Right lobe of liver (tissue), 6 donors: Measurements from ENCODE around the gene XDH. TPM values are rescaled to one million over a fixed set of nuclear protein-coding genes. Genes with fewer than 3 reads are reported as not detected.
A peak's percentile ranks its signal among the peaks of the same experiment; 100 is the strongest.

ENCODE experiments used
- ATAC-seq, 4 donors: fragments of 200-7000 bp; cut with Tn5 transposase; one replicate each; pipeline ENCODE4 v1.9.1; 2020; ENCODE audit warnings: mild to moderate bottlenecking in 4 of 4, moderate library complexity in 4 of 4
- DNase-seq, 3 donors: peaks; one replicate each; pipeline ENCODE4 v3.0.0-alpha.2; 2020
- H3K27ac ChIP-seq, 3 donors: fragments of 200-600 bp; one replicate each; pipeline ENCODE4 v1.8.0; 2022
- H3K27me3 ChIP-seq, 2 donors: fragments of 200-600 bp; one replicate each; pipeline ENCODE4 v1.8.0; 2022
- H3K36me3 ChIP-seq, 4 donors: fragments of 200-600 bp; sonication (generic) in 1 of 4; one replicate each; pipeline versions ENCODE4 v1.5.1 to v1.8.0; 2017 to 2022; ENCODE audit warnings: control low read depth in 1 of 4
- H3K4me1 ChIP-seq, 4 donors: fragments of 200-600 bp; sonication (generic) in 1 of 4; one replicate each; pipeline versions ENCODE4 v1.5.1 to v1.8.0; 2017 to 2022; ENCODE audit warnings: control low read depth in 1 of 4
- H3K4me3 ChIP-seq, 3 donors: fragments of 200-600 bp; one replicate each; pipeline ENCODE4 v1.8.0; 2022
- H3K9me3 ChIP-seq, 4 donors: fragments of 200-600 bp; sonication (generic) in 1 of 4; one replicate each; pipeline versions ENCODE4 v1.5.1 to v1.8.0; 2017 to 2022; ENCODE audit warnings: control low read depth in 1 of 4
- CTCF ChIP-seq, 4 donors: fragments of 200-600 bp in 3 of 4; fragments of 450-650 bp in 1 of 4; IDR thresholded peaks; one replicate each; pipeline versions ENCODE4 v1.5.1 to v1.8.0; 2016 to 2022; ENCODE audit warnings: antibody characterized with exemption in 4 of 4, mild to moderate bottlenecking in 2 of 4
- POLR2A ChIP-seq: fragments of 450-650 bp; IDR thresholded peaks from one replicate; pipeline ENCODE4 v1.6.1; 2017; ENCODE audit warnings: antibody characterized with exemption, mild to moderate bottlenecking
- WGBS: methylation state at CpG from one replicate; pipeline ENCODE4 v1.1.6; 2018; ENCODE audit warnings: low coverage, low lambda C conversion rate; ENCODE audit not compliant: insufficient coverage; ENCODE audit errors: missing lambda C conversion rate; 5-methylcytosine and 5-hydroxymethylcytosine counted together
- intact Hi-C, 2 donors: fragments of 100-400 bp; cut with DNase I; formaldehyde crosslinking; loops; one replicate each; pipeline versions ENCODE4 v1.11.2 to v1.14.1; 2022
- total RNA-seq, 6 experiments: library from RNA; depleted of rRNA in 2 of 6; stranded (reverse); fragments of >200 nt in 2 of 6; fragmentation: NEBNext Ultra II Directional in 3 of 6; extraction: Animal tissue kit (Norgen Biotek cat#: 25700) in 3 of 6; gene quantifications; one replicate each; pipeline versions ENCODE4 v1.1.0 to v1.2.4, GENCODE V29; 2016 to 2023
- donor health status: DM: no; HTN: yes; CAD: no.
- donor health status: DM: no; HTN: no; CAD: no.
- donor health status: DM: no; HTN: no; CAD: no.
- donor health status: DM: no; HTN: yes; CAD: no.
- donor health status: DM: no; HTN: yes; CAD: no.

Gene XDH
- total RNA-seq, 6 experiments from 2014 or later, result 26.7 to 62.0 (median 37.8) TPM

- peaks cover 0 to 33% (median 15%) of the 10 kb centered on the region in 4 donors for H3K4me1 ChIP-seq
- WGBS, result 52% methylated on average over 2 of the region's 2 CpGs
- H3K4me3 ChIP-seq, result no peak overlapping the region
- DNase-seq, result no peak
- ATAC-seq, result no peak
- H3K36me3 ChIP-seq, result peaks cover 0 to 16% (median 0%) of the 10 kb centered on the region in 4 donors
- TF ChIP-seq CTCF (IDR thresholded peaks at IDR 0.05) (no peak), POLR2A (no peak)
- no peaks in the 10 kb centered on the region for H3K27me3 ChIP-seq
- H3K27ac ChIP-seq, result no peak overlapping the region
- no peaks in the 10 kb centered on the region for H3K9me3 ChIP-seq
- intact Hi-C loops, result no loop called here
Observed at GRCh38 chr2:31401580-31401979, 13.0 kb downstream of the XDH start.

GRCh38 chr2:31398881-31399280 lies 15.7 kb downstream of the XDH start:
- WGBS, result 94% methylated on average over 2 of the region's 2 CpGs
- ATAC-seq, result no peak
- DNase-seq, result no peak
- intact Hi-C loops, result no loop called here
- no peaks in the 10 kb centered on the region for H3K9me3 ChIP-seq
- H3K27me3 ChIP-seq, result no peaks in the 10 kb centered on the region
- peaks cover 0 to 25% (median 0%) of the 10 kb centered on the region in 4 donors for H3K36me3 ChIP-seq
- TF ChIP-seq POLR2A (no peak), CTCF (IDR thresholded peaks at IDR 0.05) (no peak)
- peaks cover 0 to 13% (median 6%) of the 10 kb centered on the region in 4 donors for H3K4me1 ChIP-seq
- no peak overlapping the region for H3K27ac ChIP-seq
- no peak overlapping the region for H3K4me3 ChIP-seq

GRCh38 chr2:31397094-31397493 lies 17.4 kb downstream of the XDH start:
- Histone ChIP-seq H3K27me3 (no peaks in the 10 kb centered on the region), H3K27ac (no peak overlapping the region), H3K4me1 (peaks cover 0 to 13% (median 6%) of the 10 kb centered on the region in 4 donors), H3K9me3 (no peaks in the 10 kb centered on the region), H3K36me3 (peaks cover 0 to 18% (median 0%) of the 10 kb centered on the region in 4 donors), H3K4me3 (no peak overlapping the region)
- TF ChIP-seq POLR2A (no peak), CTCF (IDR thresholded peaks at IDR 0.05) (no peak)
- intact Hi-C loops, result no loop called here
- 31% methylated on average over 3 of the region's 4 CpGs for WGBS
- ATAC-seq (peak; percentile 93 to 97 (median 94)), DNase-seq (peak; percentile 63 to 90 (median 83))

- Histone ChIP-seq H3K27ac (no peak overlapping the region), H3K4me1 (no peaks in the 10 kb centered on the region), H3K4me3 (no peak overlapping the region), H3K9me3 (no peaks in the 10 kb centered on the region), H3K36me3 (peaks cover 0 to 12% (median 0%) of the 10 kb centered on the region in 4 donors), H3K27me3 (no peaks in the 10 kb centered on the region)
- ATAC-seq, result no peak
- DNase-seq, result no peak
- intact Hi-C loops, result no loop called here
- TF ChIP-seq CTCF (IDR thresholded peaks at IDR 0.05) (no peak), POLR2A (no peak)
Observed at GRCh38 chr2:31390324-31390723, 24.2 kb downstream of the XDH start.

- no peaks in the 10 kb centered on the region for H3K27me3 ChIP-seq
- no peak overlapping the region for H3K4me3 ChIP-seq
- intact Hi-C loops, result no loop called here
- 94% methylated on average over 3 of the region's 4 CpGs for WGBS
- H3K4me1 ChIP-seq, result no peaks in the 10 kb centered on the region
- H3K36me3 ChIP-seq, result peaks cover 0 to 12% (median 0%) of the 10 kb centered on the region in 4 donors
- DNase-seq (no peak), ATAC-seq (no peak)
- TF ChIP-seq POLR2A (no peak), CTCF (IDR thresholded peaks at IDR 0.05) (no peak)
- no peaks in the 10 kb centered on the region for H3K9me3 ChIP-seq
- no peak overlapping the region for H3K27ac ChIP-seq
Observed at GRCh38 chr2:31388736-31389135, 25.8 kb downstream of the XDH start.
